Activated CD4-positive, alpha-beta T cell treated with anti-CD3 and anti-CD28 coated beads for 36 hours (primary cell): ENCODE measurements around the gene TACR1. TPM values are rescaled to one million over a fixed set of nuclear protein-coding genes. Genes with fewer than 3 reads are reported as not detected.

Experiments used
- ATAC-seq: fragments of 200-7000 bp; cut with Tn5 transposase; one replicate; pipeline ENCODE4 v1.10.0; 2021; ENCODE audit warnings: mild to moderate bottlenecking, moderate library complexity
- CTCF ChIA-PET: fragments of 350-600 bp; sonication (Branson Sonifier 250); formaldehyde crosslinking; loops from one replicate; lab custom pipeline; 2021; ENCODE audit warnings: antibody characterized with exemption; lab: Charles Lee
- POLR2A ChIA-PET: fragments of 350-600 bp; sonication (Branson Sonifier 250); formaldehyde crosslinking; loops from one replicate; lab custom pipeline; 2021; ENCODE audit warnings: antibody characterized with exemption, inconsistent platforms; lab: Charles Lee
- DNase-seq: peaks from one replicate; pipeline ENCODE4 v3.0.0-alpha.2; 2020
- H3K27ac Mint-ChIP-seq: one replicate; pipeline ENCODE4 v1.8.0; 2021; ENCODE audit warnings: mixed read lengths
- H3K27me3 Mint-ChIP-seq: one replicate; pipeline ENCODE4 v1.8.0; 2021; ENCODE audit warnings: mixed read lengths
- H3K36me3 Mint-ChIP-seq: one replicate; pipeline ENCODE4 v1.8.0; 2021; ENCODE audit warnings: low read depth, mixed read lengths
- H3K4me1 Mint-ChIP-seq: one replicate; pipeline ENCODE4 v1.8.0; 2021; ENCODE audit warnings: mixed read lengths
- H3K4me3 Mint-ChIP-seq: one replicate; pipeline ENCODE4 v1.8.0; 2021; ENCODE audit warnings: mild to moderate bottlenecking, moderate library complexity, mixed read lengths
- H3K9me3 Mint-ChIP-seq: one replicate; pipeline ENCODE4 v1.8.0; 2021; ENCODE audit warnings: low read depth, mixed read lengths
- intact Hi-C, 2 experiments: fragments of 100-400 bp; cut with DNase I in 1 of 2; cut with micrococcal nuclease in 1 of 2; formaldehyde crosslinking; loops; one replicate each; pipeline versions ENCODE4 v1.14.2 to v1.15.1; 2022 to 2024; cut with DNase I, micrococcal nuclease
- total RNA-seq, 2 experiments: library from RNA; stranded (reverse); gene quantifications; one replicate each; pipeline ENCODE4 v1.2.3, GENCODE V29; 2021

TACR1 gene
- total RNA-seq, 2 experiments from 2014 or later: not detected

DNA sequence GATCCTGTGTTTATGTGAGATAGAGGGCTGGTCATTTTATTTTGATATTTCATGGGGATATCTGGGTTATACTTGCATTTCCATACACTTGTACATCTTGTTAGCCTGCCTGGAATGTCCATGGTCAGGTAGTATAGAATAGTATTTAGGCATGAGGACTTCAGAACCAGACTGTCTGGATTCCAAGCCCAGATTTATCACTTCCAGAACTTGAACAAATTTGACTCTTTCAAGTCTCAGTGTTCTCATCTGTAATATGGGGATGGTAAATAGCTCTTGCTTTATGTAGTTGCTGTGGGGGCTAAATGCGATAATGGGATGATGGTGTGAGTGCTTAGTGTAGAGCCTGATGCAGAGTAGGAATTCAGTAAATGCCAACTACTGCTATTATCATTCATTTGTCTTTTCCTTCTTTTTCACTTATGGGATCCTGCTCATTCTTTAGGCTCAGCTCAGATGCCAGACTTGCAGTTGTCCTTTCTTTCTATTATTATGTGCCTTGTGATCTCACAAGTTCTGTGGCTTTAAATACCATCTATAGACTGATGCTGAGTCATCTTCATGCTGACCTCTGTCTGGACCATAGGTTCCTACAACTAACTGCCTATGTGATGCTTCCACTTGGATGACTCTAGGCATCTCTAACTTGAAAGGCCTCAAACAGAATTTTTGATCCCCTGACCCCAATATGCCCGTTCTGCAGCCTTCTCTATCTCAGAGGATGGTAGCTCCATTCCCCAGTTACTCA is 173.5 kb downstream of the TACR1 start:
- Mint-ChIP-seq H3K9me3 (no peaks in the 10 kb centered on the region), H3K4me3 (no peak overlapping the region), H3K27ac (no peak overlapping the region), H3K4me1 (peaks cover 2% of the 10 kb centered on the region), H3K27me3 (no peaks in the 10 kb centered on the region), H3K36me3 (peaks cover 1% of the 10 kb centered on the region)
- intact Hi-C loops: no loop called here
- no peak for DNase-seq
- POLR2A ChIA-PET: no interaction called here
- CTCF ChIA-PET: interaction anchor here (1.7 kb wide), 1 partner anchor 16 kb away, joined by 5 read pairs; no protein-coding TSS in a partner anchor
- no peak for ATAC-seq

DNA sequence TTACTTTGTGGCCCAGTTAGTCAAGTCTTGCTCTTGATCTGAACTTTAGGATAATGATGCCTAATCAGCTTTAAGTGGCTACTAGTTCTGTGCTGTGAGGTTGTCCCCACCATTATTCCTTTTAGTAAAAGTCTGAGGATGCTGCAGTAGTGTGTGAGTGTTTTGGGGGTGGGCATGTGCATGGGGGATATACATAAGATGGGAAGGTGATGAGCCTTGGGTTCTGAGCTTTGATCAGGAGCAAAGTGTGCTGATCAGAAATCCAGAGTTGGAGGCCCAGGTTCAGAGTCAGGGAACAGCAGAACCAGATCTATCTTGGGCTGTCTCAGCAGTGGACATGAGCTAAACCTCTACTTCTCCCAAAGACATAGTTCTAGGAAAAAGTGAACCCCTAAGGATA is 174.1 kb downstream of the TACR1 start:
- DNase-seq (no peak), ATAC-seq (no peak)
- Mint-ChIP-seq H3K4me1 (no peaks in the 10 kb centered on the region), H3K9me3 (no peaks in the 10 kb centered on the region), H3K27ac (no peak overlapping the region), H3K36me3 (peaks cover 1% of the 10 kb centered on the region), H3K4me3 (no peak overlapping the region), H3K27me3 (no peaks in the 10 kb centered on the region)
- CTCF ChIA-PET: interaction anchor here (1.7 kb wide), 1 partner anchor 17 kb away, joined by 5 read pairs; no protein-coding TSS in a partner anchor
- intact Hi-C loops: no loop called here
- POLR2A ChIA-PET: no interaction called here

DNA sequence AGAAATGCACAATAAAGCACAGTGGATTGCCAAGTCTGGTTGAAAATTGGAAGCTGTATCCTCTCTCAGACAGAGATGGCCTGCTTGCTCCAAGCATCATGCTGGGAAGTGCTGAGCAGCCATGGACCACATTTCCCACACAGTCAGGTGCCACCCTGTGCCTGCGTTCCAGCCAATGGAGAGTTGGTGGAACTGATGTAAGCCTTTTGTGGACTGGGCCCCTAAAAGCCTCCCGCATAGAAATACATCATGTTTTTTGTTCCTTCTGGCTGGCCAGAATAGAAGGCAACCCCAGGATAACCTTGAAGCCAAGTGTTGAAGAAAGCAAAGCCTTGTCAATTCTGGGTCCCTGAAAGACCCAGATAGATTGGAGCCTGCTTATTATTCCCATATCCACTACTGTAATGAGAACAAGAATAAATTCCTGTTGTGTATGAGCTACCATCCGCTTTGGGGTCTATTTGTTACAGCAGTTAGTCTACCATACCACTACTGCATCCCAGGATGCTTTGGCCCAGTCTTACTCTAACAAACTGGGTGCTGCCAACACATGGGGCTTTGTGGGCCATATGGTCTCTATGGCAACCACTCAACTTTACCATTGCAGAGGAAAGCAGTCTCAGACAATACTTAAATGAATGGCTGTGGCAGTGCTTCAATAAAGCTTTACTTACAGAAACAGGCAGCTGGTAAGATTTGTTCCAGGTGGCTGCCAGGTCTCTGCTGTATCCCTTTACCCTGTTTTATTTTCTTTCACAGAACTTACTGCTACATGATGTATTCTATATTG is 175.5 kb downstream of the TACR1 start:
- ATAC-seq (no peak), DNase-seq (no peak)
- intact Hi-C loops: no loop called here
- no peak overlapping the region for H3K27ac Mint-ChIP-seq
- H3K27me3 Mint-ChIP-seq: no peaks in the 10 kb centered on the region
- H3K4me1 Mint-ChIP-seq: no peaks in the 10 kb centered on the region
- H3K9me3 Mint-ChIP-seq: no peaks in the 10 kb centered on the region
- POLR2A ChIA-PET: no interaction called here
- H3K36me3 Mint-ChIP-seq: peaks cover 1% of the 10 kb centered on the region
- CTCF ChIA-PET: interaction anchor here (1.7 kb wide), 1 partner anchor 18 kb away, joined by 5 read pairs; no protein-coding TSS in a partner anchor
- H3K4me3 Mint-ChIP-seq: no peak overlapping the region

DNA sequence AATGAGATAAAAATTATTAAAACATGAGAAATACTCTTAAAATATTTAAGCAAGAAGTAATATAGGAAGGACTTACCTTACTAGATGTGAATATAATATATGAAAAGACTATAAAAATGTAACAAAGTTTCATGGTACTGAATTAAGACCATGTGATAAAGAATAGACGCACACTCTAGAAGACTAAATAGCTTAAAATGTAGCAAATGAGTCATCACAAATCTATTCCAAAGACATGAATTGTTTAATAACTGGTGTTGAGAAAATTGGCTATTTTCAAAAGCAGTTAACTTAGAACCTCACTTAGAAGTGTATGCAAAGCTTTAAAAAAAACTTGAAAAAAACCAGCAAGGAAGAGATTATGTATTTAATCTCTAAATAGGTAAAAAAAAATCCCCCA is 176.8 kb downstream of the TACR1 start:
- H3K27ac Mint-ChIP-seq: no peak overlapping the region
- no peaks in the 10 kb centered on the region for H3K9me3 Mint-ChIP-seq
- peaks cover 1% of the 10 kb centered on the region for H3K36me3 Mint-ChIP-seq
- POLR2A ChIA-PET: no interaction called here
- DNase-seq (no peak), ATAC-seq (no peak)
- no peaks in the 10 kb centered on the region for H3K4me1 Mint-ChIP-seq
- CTCF ChIA-PET: no interaction called here
- intact Hi-C loops: no loop called here
- H3K4me3 Mint-ChIP-seq: no peak overlapping the region
- no peaks in the 10 kb centered on the region for H3K27me3 Mint-ChIP-seq

DNA sequence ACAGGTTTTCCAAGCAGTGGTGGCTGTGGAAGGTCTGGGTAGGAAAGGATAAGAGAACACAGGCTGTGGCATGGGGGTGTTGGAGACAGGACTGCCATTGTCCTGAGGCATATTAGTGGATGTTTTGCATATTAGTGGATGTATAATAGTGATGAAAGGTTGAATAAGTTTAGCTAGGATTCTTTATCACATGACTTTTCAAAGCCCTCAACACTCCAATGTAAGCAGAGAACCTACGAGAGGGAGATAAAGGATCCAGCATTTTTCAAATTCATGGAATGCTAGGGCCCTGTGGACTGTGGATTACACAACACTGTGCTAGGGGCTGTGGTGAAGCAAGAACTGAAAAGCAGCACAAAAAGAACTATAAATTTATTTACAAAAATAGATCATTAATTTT is 177.6 kb downstream of the TACR1 start:
- Mint-ChIP-seq H3K4me3 (no peak overlapping the region), H3K9me3 (no peaks in the 10 kb centered on the region), H3K4me1 (no peaks in the 10 kb centered on the region), H3K27ac (no peak overlapping the region), H3K36me3 (no peaks in the 10 kb centered on the region), H3K27me3 (no peaks in the 10 kb centered on the region)
- no peak for ATAC-seq
- POLR2A ChIA-PET: no interaction called here
- no peak for DNase-seq
- CTCF ChIA-PET: no interaction called here
- intact Hi-C loops: no loop called here

DNA sequence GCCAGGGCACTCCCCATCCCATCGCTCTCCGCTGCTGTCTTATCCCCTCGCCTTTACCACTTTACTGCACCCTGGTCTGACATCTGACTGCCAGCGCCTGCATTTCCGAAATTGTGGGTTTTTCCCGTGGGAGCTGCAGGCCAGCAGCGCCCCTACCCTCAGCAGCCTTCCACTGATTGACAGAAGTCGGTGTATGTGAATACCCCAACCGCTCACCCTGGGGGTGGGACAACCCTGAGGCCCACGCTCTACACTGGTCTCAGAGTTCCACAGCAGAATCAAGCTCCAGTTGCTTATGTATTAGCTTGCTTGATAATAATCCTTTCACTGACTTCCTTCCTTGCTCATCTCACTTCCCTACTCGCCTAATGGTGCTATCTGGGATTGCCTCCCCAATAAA is 178.8 kb downstream of the TACR1 start:
- Mint-ChIP-seq H3K9me3 (no peaks in the 10 kb centered on the region), H3K4me3 (no peak overlapping the region), H3K27ac (no peak overlapping the region), H3K27me3 (no peaks in the 10 kb centered on the region), H3K4me1 (no peaks in the 10 kb centered on the region), H3K36me3 (no peaks in the 10 kb centered on the region)
- DNase-seq (no peak), ATAC-seq (no peak)
- POLR2A ChIA-PET: no interaction called here
- intact Hi-C loops: no loop called here
- CTCF ChIA-PET: no interaction called here

DNA sequence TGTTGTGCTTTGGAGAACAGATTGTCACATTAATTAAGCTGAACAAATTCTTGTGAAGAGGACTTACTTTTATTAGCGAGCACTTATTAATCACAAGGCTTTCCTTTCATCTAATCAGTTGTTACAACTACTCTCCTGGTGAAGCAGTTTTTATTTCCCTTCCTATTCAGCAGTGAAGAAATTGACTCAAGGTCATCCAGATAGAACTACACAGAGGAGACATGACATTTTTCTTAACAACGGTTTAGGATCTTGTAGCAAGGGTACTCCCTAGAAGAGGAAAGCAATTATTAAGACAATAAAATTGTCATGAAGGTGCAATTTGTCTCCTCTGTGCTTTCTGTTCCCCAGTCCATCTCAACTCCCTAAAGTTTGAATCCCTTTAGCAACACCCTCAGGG is 179.5 kb downstream of the TACR1 start:
- no peak for ATAC-seq
- Mint-ChIP-seq H3K36me3 (no peaks in the 10 kb centered on the region), H3K9me3 (no peaks in the 10 kb centered on the region), H3K27me3 (no peaks in the 10 kb centered on the region), H3K4me3 (no peak overlapping the region), H3K4me1 (no peaks in the 10 kb centered on the region), H3K27ac (no peak overlapping the region)
- intact Hi-C loops: no loop called here
- POLR2A ChIA-PET: no interaction called here
- DNase-seq: no peak
- CTCF ChIA-PET: interaction anchor here (1.6 kb wide), 1 partner anchor 101 kb away, joined by 4 read pairs; no protein-coding TSS in a partner anchor

DNA sequence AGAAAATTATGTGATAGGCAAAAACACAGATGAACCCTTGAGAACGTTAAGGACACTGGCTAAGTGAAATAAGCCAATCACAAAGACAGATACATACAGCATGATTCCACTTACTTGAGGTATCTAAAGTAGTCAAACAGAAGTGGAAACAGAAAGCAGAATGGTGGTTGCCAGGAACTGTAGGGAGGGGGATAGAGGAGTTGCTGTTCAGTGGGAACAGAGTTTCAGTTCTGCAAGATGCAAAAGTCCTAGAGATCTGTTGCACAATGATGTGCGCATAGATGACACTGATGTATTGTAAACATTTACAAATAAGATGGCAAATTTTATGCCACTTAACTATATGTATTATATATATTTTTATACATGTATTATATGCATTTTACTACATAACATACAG is 181.2 kb downstream of the TACR1 start:
- H3K4me3 Mint-ChIP-seq: no peak overlapping the region

DNA sequence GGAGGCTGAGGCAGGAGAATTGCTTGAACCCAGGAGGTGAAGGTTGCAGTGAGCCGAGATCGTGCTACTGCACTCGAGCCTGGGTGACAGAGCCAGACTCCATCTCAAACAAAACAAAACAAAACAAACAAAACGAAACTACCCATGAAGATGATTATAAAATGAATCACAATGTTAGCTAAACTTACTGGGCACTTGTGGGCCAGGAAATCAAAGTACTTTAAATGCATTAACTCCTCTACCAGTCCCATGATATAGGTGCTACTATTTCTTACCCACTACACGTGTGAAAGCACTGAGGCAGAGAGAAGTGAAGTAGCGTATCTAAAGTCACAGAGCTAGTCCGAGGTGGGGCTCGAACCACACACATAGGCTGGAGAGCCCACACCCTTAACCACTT is 187.2 kb downstream of the TACR1 start:
- no peak overlapping the region for H3K27ac Mint-ChIP-seq

More for the DNA sequence above, 181.2 kb downstream of the TACR1 start:
- ATAC-seq (no peak), DNase-seq (no peak)
- Mint-ChIP-seq H3K36me3 (no peaks in the 10 kb centered on the region), H3K27me3 (no peaks in the 10 kb centered on the region), H3K9me3 (no peaks in the 10 kb centered on the region), H3K27ac (no peak overlapping the region), H3K4me1 (no peaks in the 10 kb centered on the region)
- intact Hi-C loops: no loop called here
- ChIA-PET POLR2A (no interaction called here), CTCF (interaction anchor here (1.6 kb wide), 1 partner anchor 99 kb away, joined by 4 read pairs; no protein-coding TSS in a partner anchor)

DNA sequence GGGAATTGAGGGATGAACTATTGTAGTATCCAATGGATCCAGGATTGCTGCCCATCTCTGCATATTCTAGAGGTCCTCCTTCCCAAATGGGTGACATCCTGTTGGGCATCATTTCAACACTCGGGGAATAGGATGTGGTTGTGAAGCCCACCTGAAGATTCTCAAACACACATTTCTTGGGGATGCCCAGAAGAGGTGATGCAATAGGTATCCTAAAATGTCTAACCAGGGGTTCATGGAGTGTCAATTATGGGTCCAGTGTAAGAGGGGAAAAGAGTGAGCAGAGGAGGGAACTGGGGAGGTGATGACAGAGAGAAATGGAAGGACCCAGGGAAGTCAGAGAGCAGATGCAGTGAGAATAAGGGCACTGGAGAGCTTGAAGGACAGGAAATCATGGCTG is 188.7 kb downstream of the TACR1 start:
- Mint-ChIP-seq H3K36me3 (peaks cover 6% of the 10 kb centered on the region), H3K27me3 (no peaks in the 10 kb centered on the region), H3K4me1 (no peaks in the 10 kb centered on the region), H3K27ac (no peak overlapping the region), H3K4me3 (no peak overlapping the region), H3K9me3 (no peaks in the 10 kb centered on the region)
- POLR2A ChIA-PET: no interaction called here
- no peak for DNase-seq
- intact Hi-C loops: no loop called here
- CTCF ChIA-PET: no interaction called here
- no peak for ATAC-seq

More for the DNA sequence above, 187.2 kb downstream of the TACR1 start:
- DNase-seq (no peak), ATAC-seq (no peak)
- H3K27me3 Mint-ChIP-seq: no peaks in the 10 kb centered on the region
- ChIA-PET CTCF (no interaction called here), POLR2A (no interaction called here)
- H3K4me1 Mint-ChIP-seq: no peaks in the 10 kb centered on the region
- intact Hi-C loops: no loop called here
- H3K9me3 Mint-ChIP-seq: no peaks in the 10 kb centered on the region
- H3K4me3 Mint-ChIP-seq: no peak overlapping the region
- no peaks in the 10 kb centered on the region for H3K36me3 Mint-ChIP-seq

DNA sequence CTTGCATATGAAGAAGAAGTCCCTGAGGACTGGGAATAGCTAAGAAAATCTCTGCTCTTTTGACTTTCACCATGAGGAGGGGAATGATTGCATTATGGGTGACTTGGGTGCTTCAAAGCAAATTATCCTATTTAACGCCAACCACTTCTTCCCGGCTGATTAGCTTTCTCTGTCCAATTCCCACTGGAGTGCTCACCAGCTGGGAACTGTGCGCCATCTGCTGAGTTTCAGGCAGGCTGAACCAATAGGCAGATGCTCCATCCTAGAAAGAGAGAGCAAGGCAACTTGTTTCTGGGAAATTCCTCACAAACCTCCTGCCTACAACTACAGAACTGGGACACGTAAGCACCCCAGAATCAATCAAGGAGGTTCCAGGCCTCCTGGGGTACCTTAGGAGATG is 191.5 kb downstream of the TACR1 start:
- intact Hi-C loops: no loop called here
- Mint-ChIP-seq H3K4me1 (no peaks in the 10 kb centered on the region), H3K4me3 (no peak overlapping the region), H3K27me3 (no peaks in the 10 kb centered on the region), H3K36me3 (peaks cover 6% of the 10 kb centered on the region), H3K9me3 (no peaks in the 10 kb centered on the region), H3K27ac (no peak overlapping the region)
- CTCF ChIA-PET: interaction anchor here (0.5 to 1.1 kb wide), 3 partner anchors 16 to 368 kb away, joined by 3 to 4 read pairs (median 3); no protein-coding TSS in a partner anchor
- POLR2A ChIA-PET: no interaction called here
- DNase-seq (no peak), ATAC-seq (no peak)
